Ecto neural progenitor cell (in vitro differentiated cells): ENCODE results near the gene HAAO.
"Not testable (repeated sequence)": the region's sequence is repeated elsewhere in the genome, so short reads cannot be mapped to it uniquely, and the experiment has no call there.

ENCODE experiments used
- DNase-seq: peaks from one replicate; pipeline ENCODE4 v3.0.0-alpha.2; 2018; ENCODE audit warnings: low spot score

The HAAO gene

GRCh38 chr2:42747422-42747821 is 45.0 kb downstream of the HAAO start:
- no peak for DNase-seq

GRCh38 chr2:42744545-42745082 is 47.8 kb downstream of the HAAO start:
- no peak for DNase-seq

GRCh38 chr2:42743659-42743990 is 48.8 kb downstream of the HAAO start:
- no peak for DNase-seq

GRCh38 chr2:42742740-42743658 is 49.4 kb downstream of the HAAO start:
- DNase-seq = no peak

- DNase-seq = no peak
Observed at GRCh38 chr2:42741140-42741539, 51.2 kb downstream of the HAAO start.

GRCh38 chr2:42736598-42737322 is 55.6 kb downstream of the HAAO start:
- no peak for DNase-seq

- DNase-seq = no peak
Observed at GRCh38 chr2:42733852-42734251, 58.5 kb downstream of the HAAO start.

- DNase-seq = not testable (repeated sequence)
Observed at GRCh38 chr2:42731316-42731715, 61.1 kb downstream of the HAAO start.

- no peak for DNase-seq
Observed at GRCh38 chr2:42726680-42727079, 65.7 kb downstream of the HAAO start.

GRCh38 chr2:42725657-42726056 is 66.7 kb downstream of the HAAO start:
- DNase-seq = no peak

GRCh38 chr2:42724886-42725285 is 67.5 kb downstream of the HAAO start:
- DNase-seq = no peak

- DNase-seq = no peak
Observed at GRCh38 chr2:42723465-42723864, 68.9 kb downstream of the HAAO start.

- DNase-seq = no peak
Observed at GRCh38 chr2:42722320-42723190, 69.8 kb downstream of the HAAO start.

- no peak for DNase-seq
Observed at GRCh38 chr2:42721898-42722297, 70.5 kb downstream of the HAAO start.
